ENCODE results near the gene ST8SIA4.

- TF ChIP-seq CTCF (IDR thresholded peaks at IDR 0.05) (no peak), POLR2A (IDR thresholded peaks at IDR 0.05) (no peak)
These were observed 113.4 kb downstream of the ST8SIA4 start for GRCh38 chr5:100789694-100790093.

Measured in esophagus squamous epithelium (tissue), 4 donors.